Fibroblast of skin of right quadriceps (primary cell): ENCODE measurements around the gene GSTM3.
A peak's percentile ranks its signal among the peaks of the same experiment; 100 is the strongest.
"Not testable (repeated sequence)": the region's sequence is repeated elsewhere in the genome, so short reads cannot be mapped to it uniquely, and the experiment has no call there.

Experiments
- DNase-seq: peaks from one replicate; pipeline ENCODE4 v3.0.0-alpha.2; 2013

The GSTM3 gene

GRCh38 chr1:109773900-109774485 lies 33.2 kb upstream of the GSTM3 start:
- DNase-seq, result no peak

GRCh38 chr1:109773203-109773899 lies 32.5 kb upstream of the GSTM3 start:
- DNase-seq, result peak; percentile 87

GRCh38 chr1:109772658-109773202 lies 31.9 kb upstream of the GSTM3 start:
- no peak for DNase-seq

- DNase-seq, result no peak
Measured at GRCh38 chr1:109771712-109772657, 31.1 kb upstream of the GSTM3 start.

- no peak for DNase-seq
Measured at GRCh38 chr1:109770331-109771095, 29.7 kb upstream of the GSTM3 start.

GRCh38 chr1:109769330-109770078 lies 28.7 kb upstream of the GSTM3 start:
- peak; percentile 75 for DNase-seq

GRCh38 chr1:109768820-109769219 lies 28.0 kb upstream of the GSTM3 start:
- no peak for DNase-seq

- no peak for DNase-seq
Measured at GRCh38 chr1:109768335-109768650, 27.5 kb upstream of the GSTM3 start.

GRCh38 chr1:109767637-109768334 lies 26.9 kb upstream of the GSTM3 start:
- no peak for DNase-seq

GRCh38 chr1:109766991-109767636 lies 26.3 kb upstream of the GSTM3 start:
- DNase-seq, result not testable (repeated sequence)

GRCh38 chr1:109765896-109766615 lies 25.2 kb upstream of the GSTM3 start:
- DNase-seq, result no peak

GRCh38 chr1:109765483-109765815 lies 24.6 kb upstream of the GSTM3 start:
- no peak for DNase-seq

- DNase-seq, result no peak
Measured at GRCh38 chr1:109764561-109765482, 24.0 kb upstream of the GSTM3 start.

- no peak for DNase-seq
Measured at GRCh38 chr1:109763646-109764415, 23.0 kb upstream of the GSTM3 start, which contains the start of gene EPS8L3. TSS of gene EPS8L3 (minus strand) at chr1:109763923. CDS start at chr1:109761749, 2,174 bp downstream.

- peak; percentile 75 for DNase-seq
Measured at GRCh38 chr1:109762821-109763645, 22.2 kb upstream of the GSTM3 start.

GRCh38 chr1:109762039-109762585 lies 21.3 kb upstream of the GSTM3 start:
- DNase-seq, result no peak
